Measurements from ENCODE around the gene PLA2G4C. TPM values are rescaled to one million over a fixed set of nuclear protein-coding genes. Genes with fewer than 3 reads are reported as not detected.

The PLA2G4C gene
- total and polyA plus RNA-seq, 2 experiments from 2014 or later, result 2.9 to 3.4 TPM

DNA sequence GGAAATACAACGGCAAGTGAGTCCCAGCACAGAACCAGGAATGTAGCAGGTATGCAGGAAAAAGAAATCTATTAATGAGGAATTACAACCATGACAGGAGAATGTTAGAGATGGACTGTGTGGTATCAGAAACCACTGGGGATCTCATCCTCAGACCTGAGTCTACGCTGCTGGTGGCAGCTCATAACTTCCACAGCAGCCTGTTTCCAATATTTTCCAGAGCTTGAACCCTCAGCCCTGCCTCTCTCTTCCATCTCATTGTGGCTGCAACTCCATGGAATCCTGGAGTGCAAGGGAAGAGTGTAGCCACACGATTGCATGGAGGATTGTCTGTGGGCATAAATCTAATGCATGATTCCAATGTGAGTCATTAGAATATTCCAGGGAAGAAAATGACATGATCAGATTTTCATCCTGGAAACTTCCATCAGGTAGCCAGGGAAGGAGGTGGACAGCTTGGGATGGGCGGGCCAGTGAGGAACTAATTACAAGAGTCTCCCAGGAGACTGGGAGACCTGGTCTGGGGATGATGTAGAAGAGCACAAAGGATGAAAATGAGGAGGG lies 14.9 kb downstream of the PLA2G4C start:
- H3K27me3 Mint-ChIP-seq (ENCODE audit: insufficient read depth, low read depth, poor library complexity), result peaks cover 5% of the 10 kb centered on the region
- no peak overlapping the region for H3K4me3 Mint-ChIP-seq
- H3K27ac ChIP-seq (ENCODE audit: low read depth), result no peak overlapping the region
- H3F3A ChIP-seq (replicated peaks; ENCODE audit: low read depth), result no peaks in the 10 kb centered on the region
- DNase-seq (ENCODE audit: low spot score), result no peak
- no peak overlapping the region for H3K4me2 ChIP-seq
- H3K27me3 ChIP-seq (ENCODE audit: insufficient read depth), result no peaks in the 10 kb centered on the region
- H4K20me1 ChIP-seq (replicated peaks; ENCODE audit: insufficient read depth), result no peaks in the 10 kb centered on the region
- no peaks in the 10 kb centered on the region for H3K4me1 ChIP-seq (ENCODE audit: insufficient read depth)
- H3K4me1 Mint-ChIP-seq, result no peaks in the 10 kb centered on the region
- no peaks in the 10 kb centered on the region for H3K79me2 ChIP-seq (replicated peaks; ENCODE audit: insufficient read depth)
- no peak for ATAC-seq
- peaks cover 15% of the 10 kb centered on the region; the same call in 2 of the 3 replicates for H3K9me3 Mint-ChIP-seq
- H3K36me3 Mint-ChIP-seq (ENCODE audit: low read depth), result no peaks in the 10 kb centered on the region
- H3K36me3 ChIP-seq (ENCODE audit: insufficient read depth), result no peaks in the 10 kb centered on the region
- TF ChIP-seq ZNF114 (CRISPR knock-in tag; IDR thresholded peaks at IDR 0.05), result no peak
- TF ChIP-seq, protein P1, sequence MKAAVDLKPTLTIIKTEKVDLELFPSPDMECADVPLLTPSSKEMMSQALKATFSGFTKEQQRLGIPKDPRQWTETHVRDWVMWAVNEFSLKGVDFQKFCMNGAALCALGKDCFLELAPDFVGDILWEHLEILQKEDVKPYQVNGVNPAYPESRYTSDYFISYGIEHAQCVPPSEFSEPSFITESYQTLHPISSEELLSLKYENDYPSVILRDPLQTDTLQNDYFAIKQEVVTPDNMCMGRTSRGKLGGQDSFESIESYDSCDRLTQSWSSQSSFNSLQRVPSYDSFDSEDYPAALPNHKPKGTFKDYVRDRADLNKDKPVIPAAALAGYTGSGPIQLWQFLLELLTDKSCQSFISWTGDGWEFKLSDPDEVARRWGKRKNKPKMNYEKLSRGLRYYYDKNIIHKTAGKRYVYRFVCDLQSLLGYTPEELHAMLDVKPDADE (IDR thresholded peaks at IDR 0.05), result no peak
- no peak for TF ChIP-seq POLR2AphosphoS5 (IDR thresholded peaks at IDR 0.05; ENCODE audit: low read depth)
- no peak overlapping the region for H3K4me3 ChIP-seq
- no peak overlapping the region for H3K27ac Mint-ChIP-seq
- H2AFZ ChIP-seq, result 0 out of 2 replicates have a peak overlapping the region, but pooled peaks have one; percentile 14
- H3K9me2 ChIP-seq (ENCODE audit: insufficient read depth), result no peaks in the 10 kb centered on the region

DNA sequence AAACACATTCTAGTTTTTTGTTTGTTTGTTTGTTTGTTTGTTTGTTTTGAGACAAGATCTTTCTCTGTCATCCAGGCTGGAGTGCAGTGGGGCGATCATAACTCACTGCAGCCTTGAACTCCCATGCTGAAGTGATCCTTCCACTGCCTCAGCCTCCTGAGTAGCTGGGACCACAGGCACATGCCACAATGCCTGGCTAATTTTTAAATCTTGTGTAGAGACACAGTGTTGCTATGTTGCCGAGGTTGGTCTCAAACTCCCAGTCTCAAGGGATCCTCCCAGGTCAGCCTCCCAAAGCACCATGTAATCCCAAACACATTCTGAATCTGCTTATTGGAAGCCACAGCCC lies 15.8 kb downstream of the PLA2G4C start:
- Mint-ChIP-seq H3K4me1 (no peaks in the 10 kb centered on the region), H3K9me3 (peaks cover 15% of the 10 kb centered on the region; the same call in 2 of the 3 replicates), H3K36me3 (ENCODE audit: low read depth) (no peaks in the 10 kb centered on the region), H3K4me3 (no peak overlapping the region), H3K27ac (no peak overlapping the region), H3K27me3 (ENCODE audit: insufficient read depth, low read depth, poor library complexity) (peaks cover 5% of the 10 kb centered on the region)
- Histone ChIP-seq H3F3A (replicated peaks; ENCODE audit: low read depth) (no peaks in the 10 kb centered on the region), H3K4me1 (ENCODE audit: insufficient read depth) (no peaks in the 10 kb centered on the region), H3K4me3 (no peak overlapping the region), H3K9me2 (ENCODE audit: insufficient read depth) (no peaks in the 10 kb centered on the region), H3K27me3 (ENCODE audit: insufficient read depth) (no peaks in the 10 kb centered on the region), H3K4me2 (no peak overlapping the region), H3K27ac (ENCODE audit: low read depth) (no peak overlapping the region), H3K36me3 (ENCODE audit: insufficient read depth) (no peaks in the 10 kb centered on the region), H3K79me2 (replicated peaks; ENCODE audit: insufficient read depth) (no peaks in the 10 kb centered on the region), H2AFZ (no peak overlapping the region), H4K20me1 (replicated peaks; ENCODE audit: insufficient read depth) (no peaks in the 10 kb centered on the region)
- DNase-seq (ENCODE audit: low spot score), result no peak
- ATAC-seq, result no peak
- TF ChIP-seq EZH2 (IDR thresholded peaks at IDR 0.05; ENCODE audit: low read depth, unreplicated experiment) (no peak), CREB1 (CRISPR knock-in tag; IDR thresholded peaks at IDR 0.05; ENCODE audit: low read depth) (no peak)

DNA sequence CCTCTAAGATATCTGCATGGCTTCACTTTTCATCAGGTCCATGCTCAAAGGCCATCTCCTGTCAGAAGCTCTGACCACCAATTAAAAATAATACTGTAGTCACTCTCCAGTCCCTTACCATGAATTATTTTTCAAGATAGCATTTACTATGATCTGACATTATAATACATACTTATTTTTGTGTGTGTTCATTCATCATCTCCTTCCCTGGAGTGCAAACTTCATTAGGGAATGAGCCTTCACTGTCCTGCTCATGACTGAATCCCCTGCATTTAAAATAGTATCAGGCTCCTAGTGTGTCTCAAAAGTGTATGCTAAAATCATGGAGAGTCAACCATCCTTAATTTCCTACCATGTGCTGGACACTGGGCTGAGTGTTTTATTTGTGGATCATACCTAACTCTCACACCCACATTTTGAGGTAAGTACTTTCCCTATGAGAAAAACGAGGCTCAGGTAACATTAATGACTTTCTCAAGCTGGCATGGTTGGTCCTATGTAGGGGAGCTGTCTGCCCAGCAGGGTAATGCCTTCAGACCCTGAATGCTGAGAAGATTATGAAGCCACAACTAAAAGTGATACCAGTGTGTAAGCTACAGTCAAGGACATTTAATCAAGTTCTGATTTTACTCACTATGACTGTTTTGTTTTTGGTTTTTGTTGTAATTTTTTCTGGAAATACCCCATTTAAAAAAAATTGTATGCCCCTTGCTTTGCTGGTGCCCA lies 16.3 kb downstream of the PLA2G4C start:
- Histone ChIP-seq H3K4me3 (no peak overlapping the region), H3F3A (replicated peaks; ENCODE audit: low read depth) (no peaks in the 10 kb centered on the region), H3K27ac (ENCODE audit: low read depth) (no peak overlapping the region), H3K79me2 (replicated peaks; ENCODE audit: insufficient read depth) (no peaks in the 10 kb centered on the region), H4K20me1 (replicated peaks; ENCODE audit: insufficient read depth) (no peaks in the 10 kb centered on the region), H2AFZ (no peak overlapping the region), H3K27me3 (ENCODE audit: insufficient read depth) (no peaks in the 10 kb centered on the region), H3K4me2 (no peak overlapping the region), H3K9me2 (ENCODE audit: insufficient read depth) (no peaks in the 10 kb centered on the region), H3K36me3 (ENCODE audit: insufficient read depth) (no peaks in the 10 kb centered on the region), H3K4me1 (ENCODE audit: insufficient read depth) (no peaks in the 10 kb centered on the region)
- no peaks in the 10 kb centered on the region for H3K36me3 Mint-ChIP-seq (ENCODE audit: low read depth)
- H3K9me3 Mint-ChIP-seq, result peaks cover 15% of the 10 kb centered on the region; the same call in 2 of the 3 replicates
- peaks cover 5% of the 10 kb centered on the region for H3K27me3 Mint-ChIP-seq (ENCODE audit: insufficient read depth, low read depth, poor library complexity)
- no peak overlapping the region for H3K4me3 Mint-ChIP-seq
- H3K27ac Mint-ChIP-seq, result no peak overlapping the region
- H3K4me1 Mint-ChIP-seq, result no peaks in the 10 kb centered on the region
- no peak for DNase-seq (ENCODE audit: low spot score)
- no peak for ATAC-seq
- TF ChIP-seq, protein P2, sequence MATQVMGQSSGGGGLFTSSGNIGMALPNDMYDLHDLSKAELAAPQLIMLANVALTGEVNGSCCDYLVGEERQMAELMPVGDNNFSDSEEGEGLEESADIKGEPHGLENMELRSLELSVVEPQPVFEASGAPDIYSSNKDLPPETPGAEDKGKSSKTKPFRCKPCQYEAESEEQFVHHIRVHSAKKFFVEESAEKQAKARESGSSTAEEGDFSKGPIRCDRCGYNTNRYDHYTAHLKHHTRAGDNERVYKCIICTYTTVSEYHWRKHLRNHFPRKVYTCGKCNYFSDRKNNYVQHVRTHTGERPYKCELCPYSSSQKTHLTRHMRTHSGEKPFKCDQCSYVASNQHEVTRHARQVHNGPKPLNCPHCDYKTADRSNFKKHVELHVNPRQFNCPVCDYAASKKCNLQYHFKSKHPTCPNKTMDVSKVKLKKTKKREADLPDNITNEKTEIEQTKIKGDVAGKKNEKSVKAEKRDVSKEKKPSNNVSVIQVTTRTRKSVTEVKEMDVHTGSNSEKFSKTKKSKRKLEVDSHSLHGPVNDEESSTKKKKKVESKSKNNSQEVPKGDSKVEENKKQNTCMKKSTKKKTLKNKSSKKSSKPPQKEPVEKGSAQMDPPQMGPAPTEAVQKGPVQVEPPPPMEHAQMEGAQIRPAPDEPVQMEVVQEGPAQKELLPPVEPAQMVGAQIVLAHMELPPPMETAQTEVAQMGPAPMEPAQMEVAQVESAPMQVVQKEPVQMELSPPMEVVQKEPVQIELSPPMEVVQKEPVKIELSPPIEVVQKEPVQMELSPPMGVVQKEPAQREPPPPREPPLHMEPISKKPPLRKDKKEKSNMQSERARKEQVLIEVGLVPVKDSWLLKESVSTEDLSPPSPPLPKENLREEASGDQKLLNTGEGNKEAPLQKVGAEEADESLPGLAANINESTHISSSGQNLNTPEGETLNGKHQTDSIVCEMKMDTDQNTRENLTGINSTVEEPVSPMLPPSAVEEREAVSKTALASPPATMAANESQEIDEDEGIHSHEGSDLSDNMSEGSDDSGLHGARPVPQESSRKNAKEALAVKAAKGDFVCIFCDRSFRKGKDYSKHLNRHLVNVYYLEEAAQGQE (IDR thresholded peaks at IDR 0.05; ENCODE audit: unreplicated experiment), result no peak
- TF ChIP-seq, protein P3, sequence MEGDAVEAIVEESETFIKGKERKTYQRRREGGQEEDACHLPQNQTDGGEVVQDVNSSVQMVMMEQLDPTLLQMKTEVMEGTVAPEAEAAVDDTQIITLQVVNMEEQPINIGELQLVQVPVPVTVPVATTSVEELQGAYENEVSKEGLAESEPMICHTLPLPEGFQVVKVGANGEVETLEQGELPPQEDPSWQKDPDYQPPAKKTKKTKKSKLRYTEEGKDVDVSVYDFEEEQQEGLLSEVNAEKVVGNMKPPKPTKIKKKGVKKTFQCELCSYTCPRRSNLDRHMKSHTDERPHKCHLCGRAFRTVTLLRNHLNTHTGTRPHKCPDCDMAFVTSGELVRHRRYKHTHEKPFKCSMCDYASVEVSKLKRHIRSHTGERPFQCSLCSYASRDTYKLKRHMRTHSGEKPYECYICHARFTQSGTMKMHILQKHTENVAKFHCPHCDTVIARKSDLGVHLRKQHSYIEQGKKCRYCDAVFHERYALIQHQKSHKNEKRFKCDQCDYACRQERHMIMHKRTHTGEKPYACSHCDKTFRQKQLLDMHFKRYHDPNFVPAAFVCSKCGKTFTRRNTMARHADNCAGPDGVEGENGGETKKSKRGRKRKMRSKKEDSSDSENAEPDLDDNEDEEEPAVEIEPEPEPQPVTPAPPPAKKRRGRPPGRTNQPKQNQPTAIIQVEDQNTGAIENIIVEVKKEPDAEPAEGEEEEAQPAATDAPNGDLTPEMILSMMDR (conservative IDR thresholded peaks at IDR 0.05; ENCODE audit: low read depth in 2 of 2), result no peak
- TF ChIP-seq JUNB (IDR thresholded peaks at IDR 0.05; ENCODE audit: unreplicated experiment), result no peak
- no peak for TF ChIP-seq STAT1 (IDR thresholded peaks at IDR 0.05; ENCODE audit: unreplicated experiment)
- no peak for TF ChIP-seq ZNF331 (CRISPR knock-in tag; IDR thresholded peaks at IDR 0.05; ENCODE audit: low read depth)
- TF ChIP-seq POLR2AphosphoS5 (IDR thresholded peaks at IDR 0.05; ENCODE audit: low read depth), result no peak
- TF ChIP-seq, protein P1 (IDR thresholded peaks at IDR 0.05), result no peak
- TF ChIP-seq EZH2 (IDR thresholded peaks at IDR 0.05; ENCODE audit: low read depth, unreplicated experiment), result no peak
- TF ChIP-seq NANOG (IDR thresholded peaks at IDR 0.05; ENCODE audit: borderline replicate concordance), result no peak
- no peak for TF ChIP-seq ZNF114 (CRISPR knock-in tag; IDR thresholded peaks at IDR 0.05)

All from GM23338 (cell line).